HepG2 (cell line): ENCODE measurements around the gene SMARCB1. TPM values are rescaled to one million over a fixed set of nuclear protein-coding genes. Genes with fewer than 3 reads are reported as not detected.

Experiments
- ASH2L ChIP-seq: fragments of 300-600, 200-600 bp; sonication (generic); IDR thresholded peaks from 2 replicates; pipeline ENCODE4 v1.7.0; 2017; ENCODE audit warnings: low read depth, mild to moderate bottlenecking, moderate library complexity, mixed read lengths, low read length; ENCODE audit not compliant: insufficient read length
- EZH2 ChIP-seq: conservative IDR thresholded peaks from 2 replicates; pipeline ENCODE4 v1.6.1; 2012; ENCODE audit warnings: mild to moderate bottlenecking, low read depth, low read length, moderate library complexity
- FOXM1 ChIP-seq: sonication (generic); formaldehyde crosslinking; IDR thresholded peaks from 2 replicates; pipeline ENCODE4 v1.5.0; 2020; ENCODE audit warnings: missing genetic modification reagents
- GATA4 ChIP-seq: sonication (generic); IDR thresholded peaks from 2 replicates; pipeline ENCODE4 v1.6.1; 2016; ENCODE audit warnings: antibody characterized with exemption, low read depth, borderline replicate concordance
- HOXD1 ChIP-seq: sonication (generic); formaldehyde crosslinking; IDR thresholded peaks from 2 replicates; pipeline ENCODE4 v1.5.0; 2020; ENCODE audit warnings: missing genetic modification reagents
- IRF2 ChIP-seq: IDR thresholded peaks from 2 replicates; pipeline ENCODE4 v1.6.1; 2018; ENCODE audit warnings: missing genetic modification reagents, missing compliant biosample characterization
- IRX3 ChIP-seq: sonication (generic); formaldehyde crosslinking; IDR thresholded peaks from 2 replicates; pipeline ENCODE4 v1.8.1; 2023; ENCODE audit warnings: mild to moderate bottlenecking, low read depth, missing genetic modification reagents, borderline replicate concordance
- MNT ChIP-seq: fragments of 450-650 bp; IDR thresholded peaks from 2 replicates; pipeline ENCODE4 v1.6.1; 2016
- PAWR ChIP-seq: sonication (generic); formaldehyde crosslinking; IDR thresholded peaks from 2 replicates; pipeline ENCODE4 v1.4.0; 2020; ENCODE audit warnings: missing genetic modification reagents, mild to moderate bottlenecking, borderline replicate concordance
- PCBP1 ChIP-seq: fragments of 200-400 bp; formaldehyde crosslinking; IDR thresholded peaks from 2 replicates; pipeline ENCODE4 v1.6.1; 2017; ENCODE audit warnings: mild to moderate bottlenecking, low read depth, low read length, borderline replicate concordance
- PHF8 ChIP-seq: sonication (generic); formaldehyde crosslinking; IDR thresholded peaks from 2 replicates; pipeline ENCODE4 v1.5.0; 2020; ENCODE audit warnings: missing genetic modification reagents
- SAP130 ChIP-seq: IDR thresholded peaks from 2 replicates; pipeline ENCODE4 v1.6.1; 2016; ENCODE audit warnings: low read depth
- ZNF225 ChIP-seq: sonication (generic); formaldehyde crosslinking; IDR thresholded peaks from 2 replicates; pipeline ENCODE4 v1.4.0; 2020; ENCODE audit warnings: mild to moderate bottlenecking, missing genetic modification reagents
- ZNF382 ChIP-seq: sonication (generic); formaldehyde crosslinking; IDR thresholded peaks from 2 replicates; pipeline ENCODE4 v1.5.0; 2020; ENCODE audit warnings: missing genetic modification reagents, mild to moderate bottlenecking, borderline replicate concordance
- ZNF563 ChIP-seq: sonication (generic); formaldehyde crosslinking; IDR thresholded peaks from 2 replicates; pipeline ENCODE4 v1.8.0; 2022; ENCODE audit warnings: mild to moderate bottlenecking, moderate library complexity, missing genetic modification reagents
- ZNF574 ChIP-seq: sonication (generic); formaldehyde crosslinking; IDR thresholded peaks from 2 replicates; pipeline ENCODE4 v1.4.0; 2020; ENCODE audit warnings: missing genetic modification reagents
- polyA plus RNA-seq, 8 experiments: library from polyadenylated mRNA; depleted of rRNA in 3 of 8; stranded (reverse) in 7 of 8; unstranded in 1 of 8; fragments of >200 nt; fragmentation: Illumina TruSeq in 4 of 8; extraction: Trizol in 4 of 8; gene quantifications; 2 replicates each; pipeline versions ENCODE4 v1.2.1 to v1.2.3, GENCODE V29; 2011 to 2016; ENCODE audit warnings: low read depth in 4 of 8, missing spikeins in 1 of 8, mixed read lengths in 1 of 8; ENCODE audit not compliant: insufficient read depth in 1 of 8
- total RNA-seq, 5 experiments: library from RNA; depleted of rRNA; stranded (reverse); fragments of >200 nt; fragmentation: Illumina TruSeq; extraction: Trizol; gene quantifications; 2 replicates each; pipeline ENCODE4 v1.2.3, GENCODE V29; 2016; ENCODE audit warnings: low read depth in 1 of 5
- TF ChIP-seq, protein P1 (sequence below): IDR thresholded peaks from 2 replicates; pipeline ENCODE4 v1.6.1; 2016; ENCODE audit warnings: low read depth, missing genetic modification reagents, missing compliant biosample characterization

The SMARCB1 gene
- total and polyA plus RNA-seq, 2 of the 13 experiments (the other 11 are each of a cell fraction or from before 2014, with no cell fraction given), result 74.0 to 166 TPM

GRCh38 chr22:23774114-23774921, 12.4 kb upstream of the SMARCB1 start (continued):
- peak; percentile 71; the same call in 1 of the 2 replicates for TF ChIP-seq ZNF574 (CRISPR knock-in tag)
- TF ChIP-seq ZNF382 (CRISPR knock-in tag), result no peak
- peak; percentile 22; the same call in 1 of the 2 replicates for TF ChIP-seq MNT
- TF ChIP-seq, protein P1, sequence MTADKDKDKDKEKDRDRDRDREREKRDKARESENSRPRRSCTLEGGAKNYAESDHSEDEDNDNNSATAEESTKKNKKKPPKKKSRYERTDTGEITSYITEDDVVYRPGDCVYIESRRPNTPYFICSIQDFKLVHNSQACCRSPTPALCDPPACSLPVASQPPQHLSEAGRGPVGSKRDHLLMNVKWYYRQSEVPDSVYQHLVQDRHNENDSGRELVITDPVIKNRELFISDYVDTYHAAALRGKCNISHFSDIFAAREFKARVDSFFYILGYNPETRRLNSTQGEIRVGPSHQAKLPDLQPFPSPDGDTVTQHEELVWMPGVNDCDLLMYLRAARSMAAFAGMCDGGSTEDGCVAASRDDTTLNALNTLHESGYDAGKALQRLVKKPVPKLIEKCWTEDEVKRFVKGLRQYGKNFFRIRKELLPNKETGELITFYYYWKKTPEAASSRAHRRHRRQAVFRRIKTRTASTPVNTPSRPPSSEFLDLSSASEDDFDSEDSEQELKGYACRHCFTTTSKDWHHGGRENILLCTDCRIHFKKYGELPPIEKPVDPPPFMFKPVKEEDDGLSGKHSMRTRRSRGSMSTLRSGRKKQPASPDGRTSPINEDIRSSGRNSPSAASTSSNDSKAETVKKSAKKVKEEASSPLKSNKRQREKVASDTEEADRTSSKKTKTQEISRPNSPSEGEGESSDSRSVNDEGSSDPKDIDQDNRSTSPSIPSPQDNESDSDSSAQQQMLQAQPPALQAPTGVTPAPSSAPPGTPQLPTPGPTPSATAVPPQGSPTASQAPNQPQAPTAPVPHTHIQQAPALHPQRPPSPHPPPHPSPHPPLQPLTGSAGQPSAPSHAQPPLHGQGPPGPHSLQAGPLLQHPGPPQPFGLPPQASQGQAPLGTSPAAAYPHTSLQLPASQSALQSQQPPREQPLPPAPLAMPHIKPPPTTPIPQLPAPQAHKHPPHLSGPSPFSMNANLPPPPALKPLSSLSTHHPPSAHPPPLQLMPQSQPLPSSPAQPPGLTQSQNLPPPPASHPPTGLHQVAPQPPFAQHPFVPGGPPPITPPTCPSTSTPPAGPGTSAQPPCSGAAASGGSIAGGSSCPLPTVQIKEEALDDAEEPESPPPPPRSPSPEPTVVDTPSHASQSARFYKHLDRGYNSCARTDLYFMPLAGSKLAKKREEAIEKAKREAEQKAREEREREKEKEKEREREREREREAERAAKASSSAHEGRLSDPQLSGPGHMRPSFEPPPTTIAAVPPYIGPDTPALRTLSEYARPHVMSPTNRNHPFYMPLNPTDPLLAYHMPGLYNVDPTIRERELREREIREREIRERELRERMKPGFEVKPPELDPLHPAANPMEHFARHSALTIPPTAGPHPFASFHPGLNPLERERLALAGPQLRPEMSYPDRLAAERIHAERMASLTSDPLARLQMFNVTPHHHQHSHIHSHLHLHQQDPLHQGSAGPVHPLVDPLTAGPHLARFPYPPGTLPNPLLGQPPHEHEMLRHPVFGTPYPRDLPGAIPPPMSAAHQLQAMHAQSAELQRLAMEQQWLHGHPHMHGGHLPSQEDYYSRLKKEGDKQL (CRISPR knock-in tag), result peak; percentile 78; the same call in 1 of the 2 replicates
- peak; percentile 58; the same call in 1 of the 2 replicates for TF ChIP-seq IRF2
- no peak for TF ChIP-seq PCBP1
- 0 out of 2 replicates have a peak, but pooled peaks have one; percentile 55 for TF ChIP-seq HOXD1 (CRISPR knock-in tag)
- no peak for TF ChIP-seq EZH2
- peak; percentile 53 for TF ChIP-seq ASH2L
- no peak for TF ChIP-seq FOXM1 (CRISPR knock-in tag)
- TF ChIP-seq ZNF563, result no peak
- TF ChIP-seq GATA4, result no peak; the same call in 1 of the 2 replicates
- no peak for TF ChIP-seq PAWR
- no peak for TF ChIP-seq IRX3 (CRISPR knock-in tag)
- TF ChIP-seq ZNF225 (CRISPR knock-in tag), result no peak
- peak; percentile 96 for TF ChIP-seq SAP130 (CRISPR knock-in tag)
- TF ChIP-seq PHF8 (CRISPR knock-in tag), result 0 out of 2 replicates have a peak, but pooled peaks have one; percentile 7
